HG03432 (cell line): ENCODE data around the gene C4orf36.
"Not testable (repeated sequence)": the region's sequence is repeated elsewhere in the genome, so short reads cannot be mapped to it uniquely, and the experiment has no call there.

Experiments
- ATAC-seq: cut with Tn5 transposase; IDR thresholded peaks from one replicate; pipeline ENCODE4 v1.9.1; 2021; ENCODE audit warnings: mild to moderate bottlenecking, moderate library complexity; ENCODE audit not compliant: unreplicated experiment

C4orf36 gene

GRCh38 chr4:86917212-86918039, 25.2 kb upstream of the C4orf36 start:
- ATAC-seq: no peak

- no peak for ATAC-seq
Observed at GRCh38 chr4:86916392-86916791, 24.2 kb upstream of the C4orf36 start.

- ATAC-seq: no peak
Observed at GRCh38 chr4:86910820-86911684, 18.8 kb upstream of the C4orf36 start.

- ATAC-seq: no peak
Observed at GRCh38 chr4:86910369-86910768, 18.1 kb upstream of the C4orf36 start.

GRCh38 chr4:86909546-86910295, 17.5 kb upstream of the C4orf36 start:
- no peak for ATAC-seq

- no peak for ATAC-seq
Observed at GRCh38 chr4:86908251-86908657, 16.0 kb upstream of the C4orf36 start.

GRCh38 chr4:86901864-86902263, 9.6 kb upstream of the C4orf36 start:
- ATAC-seq: no peak

- ATAC-seq: peak; percentile 63
Observed at GRCh38 chr4:86898562-86898961, 6.3 kb upstream of the C4orf36 start.

- no peak for ATAC-seq
Observed at GRCh38 chr4:86896596-86896995, 4.4 kb upstream of the C4orf36 start.

- peak; percentile 41 for ATAC-seq
Observed at GRCh38 chr4:86895692-86896488, 3.7 kb upstream of the C4orf36 start.

- no peak for ATAC-seq
Observed at GRCh38 chr4:86894455-86894854, 2.2 kb upstream of the C4orf36 start.

- ATAC-seq: no peak
Observed at GRCh38 chr4:86893136-86893535, 914 bp upstream of the C4orf36 start.

- ATAC-seq: no peak
Observed at GRCh38 chr4:86892636-86892960, 376 bp upstream of the C4orf36 start.

- ATAC-seq: no peak
Observed at GRCh38 chr4:86890790-86891189, 1.4 kb downstream of the C4orf36 start.

- ATAC-seq: no peak
Observed at GRCh38 chr4:86879641-86880040, 12.6 kb downstream of the C4orf36 start.

GRCh38 chr4:86878640-86879039, 13.6 kb downstream of the C4orf36 start:
- ATAC-seq: no peak

GRCh38 chr4:86876894-86877685, 15.1 kb downstream of the C4orf36 start:
- no peak for ATAC-seq

GRCh38 chr4:86875436-86875835, 16.8 kb downstream of the C4orf36 start:
- ATAC-seq: not testable (repeated sequence)

GRCh38 chr4:86872135-86872534, 20.1 kb downstream of the C4orf36 start:
- no peak for ATAC-seq
